Pons (tissue), 1 donor: ENCODE results near the gene HEYL.

Experiments
- DNase-seq: peaks from one replicate; pipeline ENCODE4 v3.0.0-alpha.2; 2016; ENCODE audit warnings: low spot score

HEYL gene

GRCh38 chr1:39637361-39637760 is 2.1 kb downstream of the HEYL start:
- no peak for DNase-seq

- DNase-seq = no peak
These were observed 3.6 kb downstream of the HEYL start for GRCh38 chr1:39635871-39636210.

GRCh38 chr1:39635205-39635870 is 4.1 kb downstream of the HEYL start:
- no peak for DNase-seq

- DNase-seq = no peak
These were observed 6.0 kb downstream of the HEYL start for GRCh38 chr1:39633422-39633821.

- no peak for DNase-seq
These were observed 6.6 kb downstream of the HEYL start for GRCh38 chr1:39632682-39633417.

GRCh38 chr1:39632323-39632681 is 7.1 kb downstream of the HEYL start:
- no peak for DNase-seq

GRCh38 chr1:39631361-39632322 is 7.8 kb downstream of the HEYL start:
- DNase-seq = no peak

GRCh38 chr1:39628807-39629350 is 10.6 kb downstream of the HEYL start:
- DNase-seq = no peak

- no peak for DNase-seq
These were observed 12.8 kb downstream of the HEYL start for GRCh38 chr1:39626646-39627045.

GRCh38 chr1:39625462-39626273 is 13.8 kb downstream of the HEYL start:
- DNase-seq = peak; percentile 63

GRCh38 chr1:39625009-39625408 is 14.4 kb downstream of the HEYL start:
- DNase-seq = no peak

GRCh38 chr1:39623053-39623452 is 16.4 kb downstream of the HEYL start:
- peak; percentile 19 for DNase-seq

- no peak for DNase-seq
These were observed 17.0 kb downstream of the HEYL start for GRCh38 chr1:39622427-39622826.

- DNase-seq = no peak
These were observed 18.7 kb downstream of the HEYL start for GRCh38 chr1:39620659-39621165.

GRCh38 chr1:39617488-39618049 is 21.9 kb downstream of the HEYL start:
- no peak for DNase-seq

- DNase-seq = no peak
These were observed 24.3 kb downstream of the HEYL start for GRCh38 chr1:39615086-39615673.

- DNase-seq = no peak
These were observed 25.0 kb downstream of the HEYL start for GRCh38 chr1:39614488-39614887.

- no peak for DNase-seq
These were observed 26.2 kb downstream of the HEYL start for GRCh38 chr1:39613250-39613649.

GRCh38 chr1:39609618-39610331 is 29.7 kb downstream of the HEYL start:
- no peak for DNase-seq

- DNase-seq = no peak
These were observed 30.5 kb downstream of the HEYL start for GRCh38 chr1:39608921-39609320.
